Measurements from ENCODE around the gene BAK1.

BAK1 gene

GRCh38 chr6:33584700-33585402 lies 4.8 kb upstream of the BAK1 start:
- H3K36me3 ChIP-seq (ENCODE audit: control insufficient read depth, insufficient read depth, low read length) = no peaks in the 10 kb centered on the region
- H3K4me3 ChIP-seq (ENCODE audit: low read depth, low read length) = no peak overlapping the region
- no peaks in the 10 kb centered on the region for H3K9me3 ChIP-seq (ENCODE audit: control insufficient read depth, insufficient read depth, low read length)
- no peak overlapping the region for H3K27ac ChIP-seq (ENCODE audit: low read depth, low read length)
- peaks cover 1% of the 10 kb centered on the region for H3K4me1 ChIP-seq (ENCODE audit: control insufficient read depth, insufficient read depth, low read length)
- H3K27me3 ChIP-seq (ENCODE audit: control insufficient read depth, insufficient read depth, low read length) = no peaks in the 10 kb centered on the region
- no peak overlapping the region for H3K9ac ChIP-seq (ENCODE audit: low read depth, low read length)

DNA sequence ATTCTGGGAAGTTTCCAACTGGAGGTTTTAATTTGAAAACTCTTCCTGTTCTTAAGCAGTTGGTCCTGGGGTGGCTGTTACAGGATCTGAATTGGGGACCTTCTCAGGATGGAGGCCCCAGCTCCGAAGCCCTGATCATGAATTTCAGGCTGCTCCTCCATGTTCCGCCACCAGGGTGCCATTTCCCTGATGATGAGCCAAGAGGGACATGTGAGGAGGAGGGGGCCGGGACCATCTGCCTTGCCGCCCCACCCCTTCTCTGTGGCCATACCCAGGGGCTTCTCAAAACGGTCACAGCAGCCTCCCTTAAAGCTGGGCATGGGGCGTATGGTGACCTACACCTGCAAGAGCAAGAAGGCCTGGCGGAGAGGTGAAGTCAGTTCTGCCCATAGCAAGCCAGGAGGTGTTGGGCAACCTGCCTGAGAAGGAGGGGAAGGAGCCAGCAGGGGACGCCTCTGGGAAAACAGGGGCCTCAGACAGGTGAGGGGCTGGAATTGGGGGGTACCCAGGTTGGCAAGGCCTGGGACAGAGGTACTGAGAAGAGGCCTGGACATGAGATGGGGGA lies 3.6 kb upstream of the BAK1 start:
- Histone ChIP-seq H3K27me3 (ENCODE audit: control insufficient read depth, insufficient read depth, low read length) (no peaks in the 10 kb centered on the region), H3K4me3 (ENCODE audit: low read depth, low read length) (no peak overlapping the region), H3K9me3 (ENCODE audit: control insufficient read depth, insufficient read depth, low read length) (no peaks in the 10 kb centered on the region), H3K36me3 (ENCODE audit: control insufficient read depth, insufficient read depth, low read length) (no peaks in the 10 kb centered on the region), H3K9ac (ENCODE audit: low read depth, low read length) (no peak overlapping the region), H3K4me1 (ENCODE audit: control insufficient read depth, insufficient read depth, low read length) (peaks cover 3% of the 10 kb centered on the region; the same call in 1 of the 2 replicates), H3K27ac (ENCODE audit: low read depth, low read length) (no peak overlapping the region)

- no peak overlapping the region for H3K27ac ChIP-seq (ENCODE audit: low read depth, low read length)
- peaks cover 3% of the 10 kb centered on the region; the same call in 1 of the 2 replicates for H3K4me1 ChIP-seq (ENCODE audit: control insufficient read depth, insufficient read depth, low read length)
- no peaks in the 10 kb centered on the region for H3K9me3 ChIP-seq (ENCODE audit: control insufficient read depth, insufficient read depth, low read length)
- H3K4me3 ChIP-seq (ENCODE audit: low read depth, low read length) = no peak overlapping the region
- peaks cover 17% of the 10 kb centered on the region for H3K36me3 ChIP-seq (ENCODE audit: control insufficient read depth, insufficient read depth, low read length)
- no peak overlapping the region for H3K9ac ChIP-seq (ENCODE audit: low read depth, low read length)
- no peaks in the 10 kb centered on the region for H3K27me3 ChIP-seq (ENCODE audit: control insufficient read depth, insufficient read depth, low read length)
These were observed 1.1 kb upstream of the BAK1 start for GRCh38 chr6:33581186-33581585.

DNA sequence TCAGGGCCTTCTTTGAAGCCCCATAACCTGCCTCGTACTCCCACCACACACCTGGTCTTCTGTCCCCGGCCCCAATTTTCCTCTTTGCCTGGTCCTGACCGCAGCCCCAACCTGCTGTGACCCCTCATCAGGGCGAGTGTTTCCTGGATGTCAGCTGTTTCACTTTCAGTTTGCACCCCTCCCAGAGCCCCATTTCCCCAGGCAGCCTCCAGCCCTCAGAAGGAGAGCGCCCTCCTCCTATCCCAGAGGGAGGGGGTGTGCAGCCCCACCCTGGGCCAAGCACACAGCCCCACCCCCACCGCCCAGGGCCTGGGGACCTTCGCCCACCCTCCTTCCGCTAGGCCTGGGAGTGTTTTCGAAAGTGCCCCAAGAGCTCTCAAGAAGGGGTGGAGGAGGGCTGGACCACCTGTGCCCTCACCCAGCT lies 1.5 kb downstream of the BAK1 start:
- Histone ChIP-seq H3K9ac (ENCODE audit: low read depth, low read length) (no peak overlapping the region), H3K27me3 (ENCODE audit: control insufficient read depth, insufficient read depth, low read length) (no peaks in the 10 kb centered on the region), H3K4me3 (ENCODE audit: low read depth, low read length) (0 out of 2 replicates have a peak overlapping the region, but pooled peaks have one; percentile 89), H3K9me3 (ENCODE audit: control insufficient read depth, insufficient read depth, low read length) (no peaks in the 10 kb centered on the region), H3K27ac (ENCODE audit: low read depth, low read length) (no peak overlapping the region), H3K36me3 (ENCODE audit: control insufficient read depth, insufficient read depth, low read length) (peaks cover 39% of the 10 kb centered on the region), H3K4me1 (ENCODE audit: control insufficient read depth, insufficient read depth, low read length) (0 out of 2 replicates have a peak, but pooled peaks cover 3% of the 10 kb centered on the region)

DNA sequence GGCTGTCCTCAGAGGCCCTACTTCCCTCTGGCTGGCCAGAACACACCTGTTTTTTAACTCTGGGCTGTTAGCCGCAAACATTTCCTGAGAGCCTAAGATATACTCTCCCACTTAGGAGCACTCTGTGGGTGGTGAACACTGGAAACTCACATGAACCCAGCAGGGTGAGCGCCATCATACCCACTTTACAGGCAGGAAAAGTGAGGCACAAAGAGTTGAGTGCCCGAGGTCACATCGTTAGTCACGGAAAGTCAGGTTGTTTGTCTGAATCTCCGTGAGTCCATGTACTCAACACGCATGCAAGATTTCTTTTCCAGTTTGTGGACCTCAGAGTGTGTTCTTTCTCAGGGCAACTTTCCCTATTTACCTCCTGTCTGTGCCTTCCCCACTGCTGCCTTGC lies 1.9 kb downstream of the BAK1 start:
- H3K27ac ChIP-seq (ENCODE audit: low read depth, low read length) = no peak overlapping the region
- peaks cover 41% of the 10 kb centered on the region for H3K36me3 ChIP-seq (ENCODE audit: control insufficient read depth, insufficient read depth, low read length)
- H3K27me3 ChIP-seq (ENCODE audit: control insufficient read depth, insufficient read depth, low read length) = no peaks in the 10 kb centered on the region
- 0 out of 2 replicates have a peak, but pooled peaks cover 3% of the 10 kb centered on the region for H3K4me1 ChIP-seq (ENCODE audit: control insufficient read depth, insufficient read depth, low read length)
- no peaks in the 10 kb centered on the region for H3K9me3 ChIP-seq (ENCODE audit: control insufficient read depth, insufficient read depth, low read length)
- H3K4me3 ChIP-seq (ENCODE audit: low read depth, low read length) = no peak overlapping the region
- H3K9ac ChIP-seq (ENCODE audit: low read depth, low read length) = no peak overlapping the region

DNA sequence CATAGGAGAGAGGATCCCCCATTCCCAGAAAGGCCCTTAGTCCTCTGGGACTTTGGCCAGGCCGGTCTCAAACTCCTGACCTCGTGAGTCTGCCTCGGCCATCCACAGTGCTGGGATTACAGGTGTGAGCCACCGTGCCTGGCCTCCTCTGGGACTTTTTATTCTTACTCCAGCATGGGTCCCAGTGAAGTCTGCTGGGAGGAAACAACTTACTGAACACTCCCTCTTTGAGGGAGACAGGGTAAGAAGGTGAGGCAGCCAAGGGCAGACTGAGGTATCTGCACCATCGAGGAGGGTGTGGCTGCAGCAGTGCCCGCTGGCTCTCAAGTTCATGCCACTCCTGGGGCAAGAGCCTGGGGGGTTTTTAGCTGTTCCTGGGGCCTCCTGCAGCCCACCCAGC lies 2.4 kb downstream of the BAK1 start:
- 0 out of 2 replicates have a peak, but pooled peaks cover 3% of the 10 kb centered on the region for H3K4me1 ChIP-seq (ENCODE audit: control insufficient read depth, insufficient read depth, low read length)
- H3K4me3 ChIP-seq (ENCODE audit: low read depth, low read length) = no peak overlapping the region
- no peak overlapping the region for H3K27ac ChIP-seq (ENCODE audit: low read depth, low read length)
- H3K9ac ChIP-seq (ENCODE audit: low read depth, low read length) = no peak overlapping the region
- H3K9me3 ChIP-seq (ENCODE audit: control insufficient read depth, insufficient read depth, low read length) = no peaks in the 10 kb centered on the region
- H3K36me3 ChIP-seq (ENCODE audit: control insufficient read depth, insufficient read depth, low read length) = peaks cover 41% of the 10 kb centered on the region
- no peaks in the 10 kb centered on the region for H3K27me3 ChIP-seq (ENCODE audit: control insufficient read depth, insufficient read depth, low read length)

DNA sequence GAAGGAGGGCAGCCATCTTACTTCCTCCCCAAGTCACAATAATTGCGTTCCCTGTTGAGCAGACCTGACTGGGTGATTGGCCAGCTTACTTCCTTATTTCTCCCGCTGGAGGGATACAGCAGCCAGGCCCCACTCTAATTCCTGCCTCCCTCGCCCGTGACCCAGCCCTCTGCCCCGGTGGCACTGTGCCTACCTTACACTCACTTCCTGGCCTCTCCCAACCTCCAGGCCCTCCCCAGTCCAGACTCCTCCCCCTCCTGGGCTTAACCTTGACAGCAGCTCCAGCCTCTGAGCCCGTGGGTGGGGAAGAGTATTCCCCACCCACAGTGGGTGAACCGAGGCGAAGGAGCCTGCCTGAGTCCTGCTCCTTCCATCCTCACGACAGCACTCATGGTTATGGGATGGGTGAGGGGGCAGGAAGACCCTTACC lies 3.0 kb downstream of the BAK1 start:
- Histone ChIP-seq H3K36me3 (ENCODE audit: control insufficient read depth, insufficient read depth, low read length) (peaks cover 44% of the 10 kb centered on the region), H3K4me1 (ENCODE audit: control insufficient read depth, insufficient read depth, low read length) (0 out of 2 replicates have a peak, but pooled peaks cover 3% of the 10 kb centered on the region), H3K27ac (ENCODE audit: low read depth, low read length) (no peak overlapping the region), H3K9me3 (ENCODE audit: control insufficient read depth, insufficient read depth, low read length) (no peaks in the 10 kb centered on the region), H3K4me3 (ENCODE audit: low read depth, low read length) (no peak overlapping the region), H3K27me3 (ENCODE audit: control insufficient read depth, insufficient read depth, low read length) (no peaks in the 10 kb centered on the region), H3K9ac (ENCODE audit: low read depth, low read length) (no peak overlapping the region)

GRCh38 chr6:33576668-33577067 lies 3.4 kb downstream of the BAK1 start:
- no peak overlapping the region for H3K9ac ChIP-seq (ENCODE audit: low read depth, low read length)

DNA sequence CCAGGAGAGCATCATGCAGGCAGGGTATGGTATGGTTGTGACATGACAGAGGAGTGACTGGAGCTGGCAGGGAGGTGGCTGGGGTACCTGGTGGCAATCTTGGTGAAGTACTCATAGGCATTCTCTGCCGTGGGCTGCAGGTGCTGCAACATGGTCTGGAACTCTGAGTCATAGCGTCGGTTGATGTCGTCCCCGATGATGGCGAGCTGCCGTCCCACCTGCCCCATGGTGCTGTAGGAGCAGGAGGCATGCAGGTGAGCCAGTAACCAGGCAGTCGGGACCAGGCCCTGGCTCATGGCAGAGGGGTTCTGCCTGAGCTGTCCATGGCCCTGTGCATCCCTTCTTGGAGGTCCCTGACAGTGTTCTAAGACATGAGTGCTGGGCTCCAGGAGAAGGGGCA lies 4.9 kb downstream of the BAK1 start:
- Histone ChIP-seq H3K27me3 (ENCODE audit: control insufficient read depth, insufficient read depth, low read length) (no peaks in the 10 kb centered on the region), H3K4me1 (ENCODE audit: control insufficient read depth, insufficient read depth, low read length) (peaks cover 7% of the 10 kb centered on the region; the same call in 1 of the 2 replicates), H3K9me3 (ENCODE audit: control insufficient read depth, insufficient read depth, low read length) (no peaks in the 10 kb centered on the region), H3K36me3 (ENCODE audit: control insufficient read depth, insufficient read depth, low read length) (peaks cover 44% of the 10 kb centered on the region), H3K9ac (ENCODE audit: low read depth, low read length) (no peak overlapping the region), H3K27ac (ENCODE audit: low read depth, low read length) (no peak overlapping the region), H3K4me3 (ENCODE audit: low read depth, low read length) (no peak overlapping the region)

More at GRCh38 chr6:33576668-33577067, 3.4 kb downstream of the BAK1 start:
- H3K4me1 ChIP-seq (ENCODE audit: control insufficient read depth, insufficient read depth, low read length) = peaks cover 4% of the 10 kb centered on the region; the same call in 1 of the 2 replicates
- H3K4me3 ChIP-seq (ENCODE audit: low read depth, low read length) = no peak overlapping the region
- no peak overlapping the region for H3K27ac ChIP-seq (ENCODE audit: low read depth, low read length)
- H3K36me3 ChIP-seq (ENCODE audit: control insufficient read depth, insufficient read depth, low read length) = peaks cover 44% of the 10 kb centered on the region
- H3K9me3 ChIP-seq (ENCODE audit: control insufficient read depth, insufficient read depth, low read length) = no peaks in the 10 kb centered on the region
- H3K27me3 ChIP-seq (ENCODE audit: control insufficient read depth, insufficient read depth, low read length) = no peaks in the 10 kb centered on the region

DNA sequence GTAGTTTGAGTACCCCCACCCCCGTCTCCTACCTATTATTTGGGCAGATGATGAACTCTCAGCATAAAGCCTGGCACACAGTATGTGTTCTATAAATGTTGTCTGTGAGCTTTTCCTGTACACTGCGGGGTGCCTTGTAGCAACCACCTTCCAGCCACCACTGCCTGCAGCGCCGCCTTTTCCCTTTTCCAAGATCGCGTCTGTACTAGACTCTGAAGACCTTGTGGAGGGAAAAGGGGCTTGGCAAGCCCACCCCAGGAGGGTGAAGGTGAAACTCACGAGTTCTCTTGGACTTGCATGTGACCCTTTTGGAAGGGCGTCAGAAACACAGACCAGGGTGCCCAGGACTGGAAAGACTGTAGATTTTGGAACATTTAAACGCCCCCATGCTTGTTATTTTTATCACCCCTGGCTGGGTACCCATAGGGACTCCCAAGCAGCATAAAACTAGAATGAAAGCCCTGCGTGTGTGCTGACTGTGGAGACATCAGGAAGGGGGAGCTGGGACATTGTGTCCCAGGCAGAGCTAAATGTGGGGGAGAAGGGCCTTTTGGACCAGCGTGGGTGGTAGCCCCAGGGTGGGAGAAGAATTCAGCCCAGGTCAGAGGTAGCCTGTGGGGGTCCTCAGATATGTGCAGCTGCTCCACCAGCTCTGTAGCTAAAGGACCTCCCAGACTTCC lies 8.3 kb downstream of the BAK1 start:
- H3K27me3 ChIP-seq (ENCODE audit: control insufficient read depth, insufficient read depth, low read length) = no peaks in the 10 kb centered on the region
- H3K36me3 ChIP-seq (ENCODE audit: control insufficient read depth, insufficient read depth, low read length) = peaks cover 30% of the 10 kb centered on the region
- H3K4me3 ChIP-seq (ENCODE audit: low read depth, low read length) = peak overlapping the region; percentile 68
- H3K9me3 ChIP-seq (ENCODE audit: control insufficient read depth, insufficient read depth, low read length) = no peaks in the 10 kb centered on the region
- H3K4me1 ChIP-seq (ENCODE audit: control insufficient read depth, insufficient read depth, low read length) = peaks cover 4% of the 10 kb centered on the region; the same call in 1 of the 2 replicates
- H3K9ac ChIP-seq (ENCODE audit: low read depth, low read length) = no peak overlapping the region
- H3K27ac ChIP-seq (ENCODE audit: low read depth, low read length) = peak overlapping the region; percentile 45

All from HUES48 (cell line).